ENCODE measurements around the gene LKAAEAR1. TPM values are rescaled to one million over a fixed set of nuclear protein-coding genes. Genes with fewer than 3 reads are reported as not detected.

LKAAEAR1 gene
- total and polyA plus RNA-seq, 9 of the 15 experiments (the other 6 are each of a cell fraction or from before 2014, with no cell fraction given): not detected

DNA sequence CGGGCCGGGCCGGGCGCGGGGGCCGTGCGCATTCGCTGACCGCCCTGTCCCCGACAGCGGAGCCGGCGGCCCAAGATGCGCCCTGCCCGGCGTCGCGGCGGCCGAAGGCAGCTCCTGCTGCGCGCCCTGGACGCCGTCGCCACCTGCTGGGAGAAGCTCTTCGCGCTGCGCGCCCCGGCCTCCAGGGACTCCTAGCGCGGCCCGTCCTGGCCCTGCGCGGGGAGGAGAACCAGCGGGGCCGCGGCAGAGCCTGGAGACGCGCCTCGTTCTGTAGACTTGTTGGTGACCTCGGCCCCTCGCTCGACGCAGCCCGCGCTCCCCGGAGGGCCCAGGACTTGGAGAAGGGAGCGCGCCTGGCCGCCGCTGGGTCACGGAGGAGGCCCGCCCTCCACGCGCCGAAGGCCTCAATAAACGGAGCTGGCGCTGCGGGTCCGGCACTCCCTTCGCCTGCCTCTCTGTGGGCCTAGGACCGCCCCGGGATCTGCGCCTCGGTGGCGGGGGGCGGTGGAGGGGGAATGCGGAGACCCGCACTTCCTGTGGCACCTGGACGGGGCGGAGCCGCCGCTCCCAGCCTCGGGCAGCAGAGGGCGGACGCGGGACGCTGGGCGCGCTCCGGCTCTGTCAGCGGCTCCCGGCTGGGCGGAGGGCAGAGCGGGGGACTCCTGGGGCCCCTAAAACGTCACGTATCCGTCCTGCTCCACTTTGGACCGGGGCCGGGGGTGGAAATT, 45.5 kb downstream of the LKAAEAR1 start (continued):
- TF ChIP-seq, protein P1, sequence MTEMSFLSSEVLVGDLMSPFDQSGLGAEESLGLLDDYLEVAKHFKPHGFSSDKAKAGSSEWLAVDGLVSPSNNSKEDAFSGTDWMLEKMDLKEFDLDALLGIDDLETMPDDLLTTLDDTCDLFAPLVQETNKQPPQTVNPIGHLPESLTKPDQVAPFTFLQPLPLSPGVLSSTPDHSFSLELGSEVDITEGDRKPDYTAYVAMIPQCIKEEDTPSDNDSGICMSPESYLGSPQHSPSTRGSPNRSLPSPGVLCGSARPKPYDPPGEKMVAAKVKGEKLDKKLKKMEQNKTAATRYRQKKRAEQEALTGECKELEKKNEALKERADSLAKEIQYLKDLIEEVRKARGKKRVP (CRISPR knock-in tag; IDR thresholded peaks at IDR 0.05): no peak
- peak; percentile 37; the same call in 1 of the 2 replicates for TF ChIP-seq POLR2A (conservative IDR thresholded peaks at IDR 0.05)
- peak; percentile 32 for TF ChIP-seq ESRRA (IDR thresholded peaks at IDR 0.05; ENCODE audit: borderline replicate concordance, low read depth)
- TF ChIP-seq ZNF408 (CRISPR knock-in tag; IDR thresholded peaks at IDR 0.05; ENCODE audit: low read depth): no peak
- TF ChIP-seq, protein P2, sequence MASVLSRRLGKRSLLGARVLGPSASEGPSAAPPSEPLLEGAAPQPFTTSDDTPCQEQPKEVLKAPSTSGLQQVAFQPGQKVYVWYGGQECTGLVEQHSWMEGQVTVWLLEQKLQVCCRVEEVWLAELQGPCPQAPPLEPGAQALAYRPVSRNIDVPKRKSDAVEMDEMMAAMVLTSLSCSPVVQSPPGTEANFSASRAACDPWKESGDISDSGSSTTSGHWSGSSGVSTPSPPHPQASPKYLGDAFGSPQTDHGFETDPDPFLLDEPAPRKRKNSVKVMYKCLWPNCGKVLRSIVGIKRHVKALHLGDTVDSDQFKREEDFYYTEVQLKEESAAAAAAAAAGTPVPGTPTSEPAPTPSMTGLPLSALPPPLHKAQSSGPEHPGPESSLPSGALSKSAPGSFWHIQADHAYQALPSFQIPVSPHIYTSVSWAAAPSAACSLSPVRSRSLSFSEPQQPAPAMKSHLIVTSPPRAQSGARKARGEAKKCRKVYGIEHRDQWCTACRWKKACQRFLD (CRISPR knock-in tag; IDR thresholded peaks at IDR 0.05): no peak
- peak; percentile 22; the same call in 1 of the 2 replicates for TF ChIP-seq ZNF76 (CRISPR knock-in tag; IDR thresholded peaks at IDR 0.05; ENCODE audit: borderline replicate concordance)
- TF ChIP-seq, protein P3, sequence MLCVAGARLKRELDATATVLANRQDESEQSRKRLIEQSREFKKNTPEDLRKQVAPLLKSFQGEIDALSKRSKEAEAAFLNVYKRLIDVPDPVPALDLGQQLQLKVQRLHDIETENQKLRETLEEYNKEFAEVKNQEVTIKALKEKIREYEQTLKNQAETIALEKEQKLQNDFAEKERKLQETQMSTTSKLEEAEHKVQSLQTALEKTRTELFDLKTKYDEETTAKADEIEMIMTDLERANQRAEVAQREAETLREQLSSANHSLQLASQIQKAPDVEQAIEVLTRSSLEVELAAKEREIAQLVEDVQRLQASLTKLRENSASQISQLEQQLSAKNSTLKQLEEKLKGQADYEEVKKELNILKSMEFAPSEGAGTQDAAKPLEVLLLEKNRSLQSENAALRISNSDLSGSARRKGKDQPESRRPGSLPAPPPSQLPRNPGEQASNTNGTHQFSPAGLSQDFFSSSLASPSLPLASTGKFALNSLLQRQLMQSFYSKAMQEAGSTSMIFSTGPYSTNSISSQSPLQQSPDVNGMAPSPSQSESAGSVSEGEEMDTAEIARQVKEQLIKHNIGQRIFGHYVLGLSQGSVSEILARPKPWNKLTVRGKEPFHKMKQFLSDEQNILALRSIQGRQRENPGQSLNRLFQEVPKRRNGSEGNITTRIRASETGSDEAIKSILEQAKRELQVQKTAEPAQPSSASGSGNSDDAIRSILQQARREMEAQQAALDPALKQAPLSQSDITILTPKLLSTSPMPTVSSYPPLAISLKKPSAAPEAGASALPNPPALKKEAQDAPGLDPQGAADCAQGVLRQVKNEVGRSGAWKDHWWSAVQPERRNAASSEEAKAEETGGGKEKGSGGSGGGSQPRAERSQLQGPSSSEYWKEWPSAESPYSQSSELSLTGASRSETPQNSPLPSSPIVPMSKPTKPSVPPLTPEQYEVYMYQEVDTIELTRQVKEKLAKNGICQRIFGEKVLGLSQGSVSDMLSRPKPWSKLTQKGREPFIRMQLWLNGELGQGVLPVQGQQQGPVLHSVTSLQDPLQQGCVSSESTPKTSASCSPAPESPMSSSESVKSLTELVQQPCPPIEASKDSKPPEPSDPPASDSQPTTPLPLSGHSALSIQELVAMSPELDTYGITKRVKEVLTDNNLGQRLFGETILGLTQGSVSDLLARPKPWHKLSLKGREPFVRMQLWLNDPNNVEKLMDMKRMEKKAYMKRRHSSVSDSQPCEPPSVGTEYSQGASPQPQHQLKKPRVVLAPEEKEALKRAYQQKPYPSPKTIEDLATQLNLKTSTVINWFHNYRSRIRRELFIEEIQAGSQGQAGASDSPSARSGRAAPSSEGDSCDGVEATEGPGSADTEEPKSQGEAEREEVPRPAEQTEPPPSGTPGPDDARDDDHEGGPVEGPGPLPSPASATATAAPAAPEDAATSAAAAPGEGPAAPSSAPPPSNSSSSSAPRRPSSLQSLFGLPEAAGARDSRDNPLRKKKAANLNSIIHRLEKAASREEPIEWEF (CRISPR knock-in tag; IDR thresholded peaks at IDR 0.05): no peak
- TF ChIP-seq TAF9B (IDR thresholded peaks at IDR 0.05; ENCODE audit: partially characterized antibody): no peak
- TF ChIP-seq NR2C1 (IDR thresholded peaks at IDR 0.05): no peak
- TF ChIP-seq NR2C1 (tag; IDR thresholded peaks at IDR 0.05): no peak
- TF ChIP-seq ZNF431 (CRISPR knock-in tag; IDR thresholded peaks at IDR 0.05): peak; percentile 85; the same call in 1 of the 2 replicates
- TF ChIP-seq, protein P4, sequence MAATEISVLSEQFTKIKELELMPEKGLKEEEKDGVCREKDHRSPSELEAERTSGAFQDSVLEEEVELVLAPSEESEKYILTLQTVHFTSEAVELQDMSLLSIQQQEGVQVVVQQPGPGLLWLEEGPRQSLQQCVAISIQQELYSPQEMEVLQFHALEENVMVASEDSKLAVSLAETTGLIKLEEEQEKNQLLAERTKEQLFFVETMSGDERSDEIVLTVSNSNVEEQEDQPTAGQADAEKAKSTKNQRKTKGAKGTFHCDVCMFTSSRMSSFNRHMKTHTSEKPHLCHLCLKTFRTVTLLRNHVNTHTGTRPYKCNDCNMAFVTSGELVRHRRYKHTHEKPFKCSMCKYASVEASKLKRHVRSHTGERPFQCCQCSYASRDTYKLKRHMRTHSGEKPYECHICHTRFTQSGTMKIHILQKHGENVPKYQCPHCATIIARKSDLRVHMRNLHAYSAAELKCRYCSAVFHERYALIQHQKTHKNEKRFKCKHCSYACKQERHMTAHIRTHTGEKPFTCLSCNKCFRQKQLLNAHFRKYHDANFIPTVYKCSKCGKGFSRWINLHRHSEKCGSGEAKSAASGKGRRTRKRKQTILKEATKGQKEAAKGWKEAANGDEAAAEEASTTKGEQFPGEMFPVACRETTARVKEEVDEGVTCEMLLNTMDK (IDR thresholded peaks at IDR 0.05; ENCODE audit: borderline replicate concordance, insufficient read depth, low read depth, low read length, poor library complexity, severe bottlenecking): peak; percentile 75
- TF ChIP-seq MCM3 (IDR thresholded peaks at IDR 0.05): no peak
- TF ChIP-seq ZNF197 (CRISPR knock-in tag; IDR thresholded peaks at IDR 0.05; ENCODE audit: low read depth): no peak
- no peak for TF ChIP-seq LARP7 (IDR thresholded peaks at IDR 0.05)
- no peak for TF ChIP-seq ILF3 (IDR thresholded peaks at IDR 0.05; ENCODE audit: borderline replicate concordance)
- TF ChIP-seq NR4A1 (CRISPR knock-in tag; IDR thresholded peaks at IDR 0.05): peak; percentile 78
- no peak for TF ChIP-seq NR4A1 (tag; IDR thresholded peaks at IDR 0.05)
- TF ChIP-seq MYBL2 (IDR thresholded peaks at IDR 0.05; ENCODE audit: low read depth): no peak
- TF ChIP-seq MYBL2 (CRISPR knock-in tag; IDR thresholded peaks at IDR 0.05; ENCODE audit: borderline replicate concordance): no peak

Measured in K562 (cell line).